NCI-H1694 (cell line): ENCODE measurements around the gene FMN1.

Experiments used
- DNase-seq: peaks from one replicate; lab custom pipeline; 2025; lab: John Stamatoyannopoulos, UW

Gene FMN1

DNA sequence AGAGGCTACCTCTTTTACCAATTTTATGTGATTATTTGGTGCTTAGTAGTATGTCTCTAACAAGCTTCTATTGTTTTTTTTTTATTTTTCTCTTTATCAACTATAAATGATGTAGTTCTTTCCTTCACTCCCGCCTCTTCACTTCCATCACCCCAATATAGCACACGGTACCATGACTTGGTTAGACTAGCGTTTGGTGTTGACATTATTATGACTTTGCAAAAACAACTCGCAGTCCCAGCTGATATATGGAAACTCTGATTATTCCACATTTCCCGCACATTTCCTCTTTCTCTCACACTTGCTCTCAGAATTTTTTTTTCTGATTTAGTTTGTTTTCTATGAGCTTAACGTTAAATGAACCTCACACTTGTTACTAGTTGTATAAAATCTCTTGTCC, 314.5 kb downstream of the FMN1 start:
- DNase-seq: no peak

DNA sequence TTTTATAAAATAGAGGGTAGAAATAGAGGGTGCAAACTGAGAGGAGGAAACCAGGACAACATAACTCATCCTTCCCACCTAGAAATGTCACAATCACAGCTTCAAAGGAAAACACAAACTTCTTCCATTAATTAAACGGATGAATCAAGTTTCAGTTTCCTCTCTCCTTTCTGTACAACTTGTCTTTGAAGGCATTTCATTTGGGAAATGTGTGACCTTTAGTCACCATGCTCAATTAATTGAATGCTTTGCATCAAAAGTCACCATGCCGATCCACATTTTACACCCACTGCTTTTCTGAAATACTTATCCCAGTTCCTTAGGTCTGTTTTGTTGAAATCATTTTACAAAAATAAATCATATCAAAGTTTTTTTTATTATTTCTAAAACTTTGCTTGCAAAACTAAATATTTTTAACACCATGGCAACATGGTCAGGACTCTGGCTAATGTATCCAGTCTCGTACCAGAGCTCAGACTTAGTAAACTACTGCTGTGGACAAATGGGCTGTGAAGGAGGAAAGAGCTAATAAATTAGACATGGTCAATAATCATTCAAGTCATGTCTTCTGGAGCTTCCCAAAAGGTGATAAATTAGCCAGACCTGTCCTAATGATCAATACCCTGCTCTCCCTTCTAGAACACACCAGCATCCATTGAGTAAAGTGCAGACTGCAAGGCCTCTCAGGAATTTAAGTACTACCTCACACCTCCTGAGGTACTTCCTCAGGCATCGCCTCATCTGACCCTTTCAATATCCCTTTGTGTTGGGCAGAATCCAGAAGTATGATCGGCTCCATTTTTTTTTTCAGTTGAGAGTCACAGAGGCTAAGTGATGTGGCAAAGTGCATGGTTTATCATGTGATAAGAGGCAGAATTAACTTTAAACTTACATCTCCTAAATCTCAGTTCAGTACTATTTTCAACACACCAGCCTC, 315.4 kb downstream of the FMN1 start:
- DNase-seq: no peak

DNA sequence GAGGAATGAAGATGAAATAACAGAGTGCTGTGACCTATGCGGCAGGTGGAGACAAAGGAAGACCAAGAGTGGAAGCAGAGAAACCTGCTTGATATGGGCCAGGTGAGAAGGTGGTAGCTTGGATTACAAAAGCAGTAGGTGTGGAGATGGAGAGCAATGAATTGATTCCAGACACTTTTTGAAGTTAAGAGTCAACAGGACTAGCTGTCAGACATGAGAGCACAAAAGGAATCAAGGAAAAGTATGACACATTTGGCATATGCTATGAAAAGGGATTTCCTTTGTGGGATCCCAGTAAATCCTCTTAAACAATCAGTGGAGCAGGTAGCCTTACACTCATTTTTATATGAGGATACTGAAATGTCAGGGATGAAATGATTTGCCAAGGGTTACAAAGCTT, 316.2 kb downstream of the FMN1 start:
- DNase-seq: no peak

DNA sequence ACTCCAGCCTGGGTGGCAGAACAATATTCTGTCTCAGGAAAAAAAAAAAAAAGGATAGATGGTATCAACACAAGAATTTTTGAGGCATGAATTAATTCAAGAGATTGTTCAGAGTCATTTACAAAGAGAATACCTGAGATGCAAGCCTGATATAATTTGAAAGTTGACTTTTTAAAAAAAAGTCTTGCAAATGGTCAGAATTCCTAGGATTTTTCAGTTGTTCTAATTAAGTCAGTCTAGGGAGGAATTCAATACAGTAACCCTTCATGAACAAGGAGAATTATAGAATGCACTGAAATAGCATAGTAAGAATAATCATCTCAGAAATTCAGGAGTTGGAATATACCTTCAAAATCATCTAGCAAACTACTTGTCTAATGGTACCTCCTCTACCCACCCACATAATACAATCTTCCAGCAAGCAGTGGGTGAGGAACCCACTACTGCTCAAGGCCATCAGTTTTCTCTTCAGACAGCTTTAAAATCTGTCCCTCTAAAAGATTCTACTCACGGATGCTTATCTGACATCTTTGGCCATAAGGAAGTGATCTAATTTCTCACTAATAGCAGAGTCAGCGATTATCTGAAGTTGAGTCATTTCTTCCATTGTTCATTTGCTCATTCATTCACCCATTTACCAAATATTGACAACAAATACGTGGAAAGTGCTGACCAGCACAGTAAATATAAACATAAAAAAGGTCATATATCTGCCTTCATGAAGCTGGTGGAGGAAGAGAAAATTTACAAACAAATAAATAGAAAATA, 317.1 kb downstream of the FMN1 start:
- no peak for DNase-seq

DNA sequence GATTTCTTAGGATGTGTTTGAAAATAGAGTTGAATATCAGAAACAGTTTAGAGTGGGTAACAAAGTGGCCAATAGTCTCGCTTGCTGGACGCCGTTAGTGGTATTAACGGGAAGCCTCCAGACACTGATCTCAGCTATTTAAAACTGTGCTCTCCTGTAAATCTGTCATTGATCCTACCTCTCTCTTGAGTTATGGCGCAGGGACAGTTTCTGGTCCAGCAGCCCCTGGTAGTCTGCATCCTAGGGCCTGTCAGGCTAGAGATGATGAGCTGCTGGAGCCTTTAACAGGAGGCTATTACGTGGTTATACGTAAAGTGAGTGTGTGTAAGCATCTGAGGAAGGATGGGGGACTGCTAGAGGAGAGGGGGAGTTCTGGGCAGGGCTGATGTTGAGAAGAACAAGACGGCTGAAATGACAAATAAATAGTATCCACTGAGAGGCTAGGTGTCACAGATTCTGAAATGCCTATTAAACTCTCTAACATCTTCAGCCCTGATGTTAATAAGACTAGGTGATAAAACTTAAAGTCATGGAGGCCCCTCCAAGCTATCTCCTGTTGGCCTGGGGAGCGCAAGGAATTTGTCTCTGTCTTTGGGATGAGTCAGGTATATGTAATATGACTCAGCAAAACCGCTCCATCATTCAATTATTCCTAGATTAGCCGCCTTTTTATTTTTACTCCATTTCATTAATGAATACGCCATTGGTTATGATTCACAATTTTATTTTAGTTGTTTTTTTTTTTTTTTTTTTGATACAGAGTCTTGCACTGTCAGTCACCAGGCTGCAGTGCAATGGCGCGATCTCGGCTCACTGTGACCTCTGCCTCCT, 321.0 kb downstream of the FMN1 start:
- DNase-seq: no peak

DNA sequence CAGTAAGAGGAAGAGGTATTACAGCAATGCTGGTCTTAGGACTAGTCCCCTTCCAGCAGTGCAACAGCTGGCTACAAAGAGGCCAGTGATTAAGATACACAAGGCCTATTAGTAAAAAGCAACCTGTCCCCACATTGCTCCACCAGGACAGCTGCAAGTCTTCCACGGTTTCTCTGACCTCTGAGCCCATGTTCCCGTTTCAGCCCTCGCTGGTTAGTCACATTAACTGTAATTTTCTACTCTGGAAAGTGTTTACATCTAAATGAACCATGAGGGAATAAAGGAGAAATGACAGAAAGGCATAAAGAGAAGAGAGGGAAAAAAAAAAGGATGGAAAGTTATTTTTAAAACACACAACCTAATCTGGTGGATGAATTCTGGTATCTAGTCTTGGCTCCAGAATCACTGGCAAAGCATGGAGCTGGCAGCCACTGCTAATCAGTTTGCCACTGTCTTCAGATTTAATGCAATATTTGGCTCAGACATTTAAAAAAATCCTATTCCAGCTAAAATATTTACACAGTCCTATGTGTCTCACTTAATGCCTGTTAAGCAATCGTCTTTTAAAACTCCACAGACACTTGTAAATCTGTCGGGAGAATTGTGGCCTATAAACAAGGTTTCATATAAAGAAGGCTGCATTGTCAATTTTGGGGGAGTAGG, 321.8 kb downstream of the FMN1 start:
- DNase-seq: no peak

DNA sequence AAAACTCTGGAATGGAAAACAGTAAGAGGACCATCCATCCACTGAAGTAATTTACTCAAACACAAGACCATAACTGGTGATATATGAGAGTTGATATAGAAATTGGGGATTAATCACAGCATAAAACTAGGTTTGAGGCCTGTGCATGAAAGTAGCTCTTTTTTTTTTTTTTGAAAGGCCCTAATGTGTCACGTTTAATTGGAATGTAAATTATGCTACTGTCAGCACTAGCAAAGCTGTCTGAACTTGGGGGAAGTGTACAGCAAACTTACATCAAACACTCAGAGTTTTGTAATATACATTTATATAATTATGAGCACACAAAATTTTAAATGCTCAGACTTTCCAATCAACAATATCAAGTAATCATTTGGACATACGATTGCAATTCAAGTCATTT, 322.6 kb downstream of the FMN1 start:
- DNase-seq: no peak

DNA sequence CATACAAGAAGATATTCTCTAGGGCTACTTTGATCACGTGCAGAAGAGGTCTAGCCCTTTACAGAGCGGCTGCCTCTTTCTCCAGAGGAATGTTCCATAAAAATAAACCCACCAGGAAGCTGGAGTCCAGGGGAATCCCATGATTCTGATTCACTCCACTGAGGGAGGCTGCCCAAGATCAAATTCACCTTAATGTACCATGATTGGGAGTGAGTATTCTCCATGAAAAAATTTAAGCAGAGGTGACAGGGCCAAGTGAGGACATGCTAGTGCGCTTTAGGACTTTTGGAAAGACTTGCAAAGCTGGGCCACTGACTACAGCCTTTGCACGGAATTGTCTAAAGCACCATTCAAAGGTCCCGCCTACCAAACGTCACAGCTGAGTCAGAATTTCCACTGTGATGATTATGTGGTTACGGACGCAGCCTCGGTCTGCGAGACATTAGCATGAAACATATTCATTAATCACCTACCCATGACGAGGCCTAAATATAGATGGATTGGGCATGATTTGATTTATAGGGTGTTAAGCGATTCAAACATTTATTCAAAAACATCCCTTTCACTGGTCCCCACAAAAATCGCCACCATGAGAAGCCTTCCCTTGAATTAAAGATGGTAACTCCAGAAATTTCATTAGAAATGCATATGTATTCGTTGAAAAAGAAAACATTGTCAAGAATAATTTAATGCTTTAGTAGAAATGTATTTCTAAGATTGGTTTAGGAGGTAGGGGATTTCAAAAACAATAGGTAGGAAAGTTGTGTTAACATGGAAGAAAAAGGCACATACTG, 324.1 kb downstream of the FMN1 start:
- DNase-seq: no peak

DNA sequence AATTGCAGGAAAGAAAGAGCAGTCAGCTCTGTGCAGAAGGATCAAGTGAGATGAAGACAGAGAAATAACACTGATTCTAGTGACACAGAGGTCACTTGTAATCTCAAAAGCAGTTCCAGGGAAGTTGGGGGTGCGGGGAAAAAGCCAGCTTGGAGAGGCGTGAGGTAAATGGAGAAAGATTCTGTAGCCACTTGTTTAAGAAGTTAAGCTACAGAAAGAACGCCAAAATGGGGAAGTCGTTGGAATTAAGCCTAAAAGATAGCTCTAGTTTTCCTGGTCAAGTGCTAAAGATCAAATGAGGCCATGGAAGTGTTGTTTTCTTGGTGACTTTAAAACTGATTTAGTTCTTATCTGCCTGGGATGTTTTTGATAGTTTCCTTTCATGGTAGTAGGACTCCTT, 324.7 kb downstream of the FMN1 start:
- no peak for DNase-seq

DNA sequence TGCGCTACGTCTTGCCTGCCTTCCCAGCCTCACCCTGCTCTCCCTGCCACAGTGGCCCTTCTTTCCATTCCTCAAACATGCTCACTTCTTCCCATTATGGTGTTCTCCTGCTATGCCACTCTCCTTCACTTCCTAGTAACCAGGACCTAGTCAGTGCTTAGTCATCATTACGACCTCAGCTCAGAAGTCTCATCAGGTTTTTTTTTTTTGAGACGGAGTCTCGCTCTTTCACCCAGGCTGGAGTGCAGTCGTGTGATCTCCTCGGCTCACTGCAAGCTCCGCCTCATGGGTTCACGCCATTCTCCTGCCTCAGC, 327.2 kb downstream of the FMN1 start:
- no peak for DNase-seq

DNA sequence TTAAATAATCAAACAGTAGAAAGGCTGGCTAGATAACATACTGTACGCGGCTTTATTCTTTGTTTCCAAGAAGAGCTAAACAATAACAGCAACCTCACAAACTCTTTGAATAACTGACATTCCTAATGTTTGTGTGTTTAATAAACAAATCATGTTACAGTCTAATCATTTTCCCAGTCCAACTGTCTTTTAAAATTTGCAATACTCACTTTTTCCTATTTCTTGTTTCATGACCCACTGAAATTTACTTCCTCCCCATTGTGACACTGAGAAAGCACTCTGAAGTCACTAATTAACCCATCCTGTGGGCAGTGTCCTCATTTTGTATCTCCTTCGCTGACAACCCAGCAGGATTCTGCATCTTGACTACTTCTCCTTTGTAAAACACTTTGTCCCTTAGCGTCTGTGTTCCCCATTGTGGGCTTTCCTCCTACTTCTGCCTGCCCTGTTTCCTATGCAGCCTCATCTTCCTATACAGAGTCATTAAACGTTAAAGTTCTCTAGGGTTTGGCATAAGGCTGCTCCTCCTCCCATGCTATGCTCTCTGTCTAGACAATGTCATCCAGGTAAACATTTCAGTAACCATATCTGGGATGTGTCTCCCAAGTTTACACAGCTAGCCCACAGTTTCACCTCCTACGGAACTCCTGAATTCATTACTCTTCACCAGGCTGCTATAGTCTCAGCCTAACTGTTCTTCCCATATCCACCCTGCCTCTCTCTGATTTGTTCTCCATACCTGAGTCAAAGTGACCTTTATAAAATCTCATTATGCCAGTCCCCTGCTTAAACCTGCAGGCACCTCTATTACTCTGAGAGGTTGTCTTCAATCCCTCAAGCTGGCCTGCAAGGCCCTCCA, 327.8 kb downstream of the FMN1 start:
- DNase-seq: no peak

DNA sequence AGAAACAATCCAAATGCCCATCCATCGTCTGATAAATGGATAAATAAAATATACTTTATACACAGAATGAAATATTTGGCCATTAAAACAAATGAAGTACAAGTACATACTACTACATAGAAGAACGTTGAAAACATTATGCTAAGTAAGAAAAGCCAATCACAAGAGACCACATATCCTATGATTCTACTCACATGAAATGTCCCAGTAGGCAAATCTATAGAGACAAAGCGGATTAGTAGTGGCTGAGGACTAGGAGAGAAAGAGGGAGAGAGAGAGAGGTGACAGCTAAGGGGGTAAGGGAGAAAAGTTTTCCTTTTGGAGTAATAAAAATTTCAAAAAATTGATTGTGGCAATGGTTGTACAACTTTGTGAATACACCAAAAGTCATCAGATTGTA, 329.7 kb downstream of the FMN1 start:
- DNase-seq: no peak

DNA sequence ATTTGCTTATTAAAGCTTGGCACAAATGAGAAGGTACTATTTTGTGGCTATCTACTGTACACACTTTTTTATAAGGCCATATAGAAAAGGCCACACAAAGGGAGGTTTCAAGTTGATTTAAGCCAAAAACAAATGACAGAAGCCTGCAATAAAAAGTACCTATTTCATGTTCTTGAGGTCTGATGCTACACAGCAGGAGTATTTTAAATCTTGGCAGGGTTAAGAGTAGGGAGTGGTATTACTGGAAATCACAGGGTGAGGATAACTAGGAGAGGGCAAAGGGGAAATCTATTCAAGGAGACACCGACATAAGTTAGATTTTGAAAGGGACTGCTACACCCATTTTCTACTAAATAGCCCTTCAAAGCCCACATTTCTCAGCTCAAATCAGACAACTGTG, 330.5 kb downstream of the FMN1 start:
- DNase-seq: no peak

DNA sequence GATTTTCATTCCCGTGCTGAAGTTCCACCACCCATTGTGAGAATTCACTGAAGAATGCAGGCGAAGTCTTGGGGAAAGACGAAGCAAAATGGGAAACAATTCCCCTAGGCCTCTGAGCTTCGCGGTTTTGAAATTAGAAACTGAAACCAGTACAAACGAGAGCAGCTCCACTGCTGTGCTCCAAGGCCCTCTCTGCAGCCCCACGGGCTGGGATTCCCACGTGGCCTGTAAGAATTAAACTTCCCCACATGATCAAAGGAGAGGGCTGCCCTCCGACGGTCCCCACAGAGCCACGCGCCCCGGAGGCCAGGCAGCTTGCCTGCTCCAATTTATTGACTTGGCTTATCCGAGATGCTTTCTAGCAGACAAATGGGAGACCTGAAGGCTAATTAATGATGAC, 332.8 kb downstream of the FMN1 start:
- no peak for DNase-seq

DNA sequence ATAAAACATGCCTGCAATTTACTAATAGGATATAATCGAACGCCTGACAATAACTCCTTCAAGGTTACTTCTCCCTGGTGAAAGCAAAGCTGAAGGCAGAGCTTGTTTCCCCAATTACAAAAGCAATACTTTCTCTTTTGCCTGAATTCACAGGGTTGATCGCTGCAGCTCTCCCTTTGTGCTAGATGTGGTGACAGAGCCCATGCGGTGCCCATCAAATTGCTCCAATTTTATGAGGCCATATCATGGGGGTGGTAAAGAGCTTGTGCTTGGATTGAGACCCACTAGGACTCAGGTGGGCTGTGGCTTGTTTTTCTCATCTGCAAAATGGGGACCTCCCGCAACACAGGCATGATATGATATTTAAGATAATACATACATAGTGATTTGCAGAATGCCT, 333.3 kb downstream of the FMN1 start:
- DNase-seq: no peak

DNA sequence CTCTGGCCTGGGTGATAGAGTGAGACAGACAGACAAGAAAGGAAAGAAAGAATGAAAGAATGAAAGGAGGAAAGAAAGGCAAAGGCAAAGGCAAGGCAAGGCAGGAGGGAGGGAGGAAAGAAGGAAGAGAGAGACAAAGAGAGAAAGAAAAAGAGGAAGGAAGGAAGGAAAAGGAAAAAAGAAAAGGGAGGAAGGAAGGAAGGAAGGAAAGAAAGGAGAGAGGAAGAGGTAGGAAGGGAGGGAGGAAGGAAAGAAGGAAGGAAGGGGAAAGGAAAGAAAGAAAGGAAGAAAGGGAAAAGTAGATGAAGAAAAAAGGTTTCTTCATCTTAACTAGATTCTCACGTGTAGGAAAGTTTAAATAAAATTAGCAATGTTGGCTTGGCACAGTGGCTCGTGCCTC, 334.5 kb downstream of the FMN1 start:
- DNase-seq: no peak

DNA sequence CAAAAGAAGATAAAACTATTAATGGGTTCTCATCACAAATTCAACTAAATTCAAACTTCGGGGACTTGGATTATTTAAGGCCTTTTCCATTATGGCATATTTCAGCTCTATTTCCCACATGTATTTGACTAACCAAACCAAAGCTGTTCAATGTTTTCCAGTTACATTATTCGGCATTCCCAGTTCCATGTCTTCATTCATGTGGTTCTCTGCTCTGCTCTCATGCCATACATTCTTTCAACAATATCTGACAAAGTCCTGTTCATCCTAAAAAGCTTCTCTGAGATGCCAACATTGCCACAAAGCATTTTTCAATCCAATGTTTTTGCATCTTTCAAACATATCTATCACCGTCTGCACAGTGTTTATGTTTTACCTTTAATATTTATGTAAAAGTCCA, 335.3 kb downstream of the FMN1 start:
- no peak for DNase-seq

DNA sequence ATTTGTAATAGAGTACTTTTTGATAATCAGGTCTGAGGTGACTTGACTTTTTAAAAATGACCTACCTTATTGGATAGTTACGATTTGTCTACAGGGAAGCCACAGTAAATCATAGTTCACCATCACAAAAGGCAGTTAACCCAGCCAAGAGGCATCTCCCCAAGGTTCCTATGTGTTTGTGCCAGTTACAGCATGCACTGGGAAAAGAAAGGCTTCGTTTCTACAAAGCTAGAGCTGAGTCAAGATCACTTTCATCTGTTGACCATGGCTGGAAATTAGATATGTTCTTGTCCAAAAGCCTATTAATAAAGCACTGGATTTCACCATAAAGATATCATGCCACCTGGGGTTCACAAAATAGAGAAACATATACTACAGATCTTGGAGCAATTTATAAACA, 336.8 kb downstream of the FMN1 start:
- DNase-seq: no peak

DNA sequence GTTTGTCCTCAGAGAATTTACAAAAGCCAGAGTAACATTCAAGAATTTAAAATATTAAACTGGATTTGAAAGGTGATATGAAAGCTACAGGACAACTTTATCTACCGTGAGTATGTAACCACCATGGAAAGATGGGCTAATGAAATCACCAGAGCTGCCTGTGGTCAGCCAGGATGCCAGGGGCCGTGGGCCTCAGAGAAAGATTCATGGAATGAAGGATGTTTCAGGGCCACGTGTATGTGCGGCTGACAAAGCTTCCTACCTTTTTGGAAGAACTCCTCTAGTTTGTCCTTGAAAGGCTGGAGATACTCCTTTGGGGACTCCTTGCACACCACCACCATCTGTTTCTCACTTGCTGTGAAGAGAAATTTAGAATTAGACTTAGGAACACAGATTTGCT, 337.8 kb downstream of the FMN1 start:
- DNase-seq: no peak

DNA sequence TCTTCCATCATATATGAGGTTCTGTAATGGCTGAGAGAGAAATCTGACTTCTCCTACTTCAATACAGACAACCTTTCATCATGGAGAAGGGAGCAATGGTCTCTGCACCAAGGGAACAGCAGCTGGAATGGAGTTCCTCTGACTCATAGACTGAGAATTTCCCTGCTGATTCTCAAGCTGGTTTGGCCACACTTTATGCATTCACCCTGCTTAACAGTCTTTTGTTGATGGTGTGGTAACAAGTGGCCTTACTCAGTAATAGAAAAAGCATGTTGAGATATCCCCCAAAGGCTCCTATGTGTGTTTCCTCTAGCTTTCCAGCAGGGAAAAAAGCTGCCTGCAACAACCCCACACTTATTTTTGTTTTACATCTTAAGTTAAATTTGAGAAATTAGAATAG, 338.6 kb downstream of the FMN1 start:
- DNase-seq: no peak
